ENCODE measurements around the gene XIRP2. TPM values are rescaled to one million over a fixed set of nuclear protein-coding genes. Genes with fewer than 3 reads are reported as not detected.
"Not testable (repeated sequence)": the region's sequence is repeated elsewhere in the genome, so short reads cannot be mapped to it uniquely, and the experiment has no call there.

Gene XIRP2
- total and polyA plus RNA-seq, 4 donors: under 0.01 to 0.14 (median 0.01) TPM; not detected in 1

GRCh38 chr2:167059173-167059572 is 170.9 kb downstream of the XIRP2 start:
- H3K9ac ChIP-seq (ENCODE audit: low read depth in 1 of 2, low read length in 2 of 2): no peak overlapping the region
- H3K36me3 ChIP-seq (ENCODE audit: control insufficient read depth in 4 of 4, insufficient read depth in 3 of 4, low read depth in 1 of 4, low read length in 3 of 4): no peaks in the 10 kb centered on the region
- H3K27ac ChIP-seq (ENCODE audit: low read depth in 1 of 2, low read length in 2 of 2): no peak overlapping the region
- no peak for DNase-seq (ENCODE audit: low spot score)
- no peaks in the 10 kb centered on the region for H3K4me1 ChIP-seq (ENCODE audit: control insufficient read depth in 4 of 4, insufficient read depth in 4 of 4, low read length in 3 of 4)
- WGBS: 85% methylated on average over 10 of the region's 10 CpGs
- no peak overlapping the region for H3K4me3 ChIP-seq (ENCODE audit: low read depth in 1 of 3, low read length in 3 of 3)
- H3K27me3 ChIP-seq (ENCODE audit: control insufficient read depth in 4 of 4, insufficient read depth in 4 of 4, low read length in 3 of 4): no peaks in the 10 kb centered on the region
- TF ChIP-seq EGR1 (IDR thresholded peaks at IDR 0.05; ENCODE audit: low read depth in 2 of 2) (no peak), HNF4G (IDR thresholded peaks at IDR 0.05) (no peak), CTCF (IDR thresholded peaks at IDR 0.05; ENCODE audit: low read depth, low read length, missing input control) (no peak), GABPA (IDR thresholded peaks at IDR 0.05 in 1 of 2, conservative IDR thresholded peaks at IDR 0.05 in 1 of 2) (no peak), RXRA (IDR thresholded peaks at IDR 0.05) (no peak), REST (IDR thresholded peaks at IDR 0.05) (no peak)
- H3K9me3 ChIP-seq (ENCODE audit: control insufficient read depth in 4 of 4, low read length in 3 of 4): no peaks in the 10 kb centered on the region

GRCh38 chr2:167069855-167070254 is 181.6 kb downstream of the XIRP2 start:
- Histone ChIP-seq H3K27ac (ENCODE audit: low read depth in 1 of 2, low read length in 2 of 2) (no peak overlapping the region), H3K27me3 (ENCODE audit: control insufficient read depth in 4 of 4, insufficient read depth in 4 of 4, low read length in 3 of 4) (no peaks in the 10 kb centered on the region), H3K4me1 (ENCODE audit: control insufficient read depth in 4 of 4, insufficient read depth in 4 of 4, low read length in 3 of 4) (no peaks in the 10 kb centered on the region), H3K4me3 (ENCODE audit: low read depth in 1 of 3, low read length in 3 of 3) (no peak overlapping the region), H3K9ac (ENCODE audit: low read depth in 1 of 2, low read length in 2 of 2) (no peak overlapping the region), H3K36me3 (ENCODE audit: control insufficient read depth in 4 of 4, insufficient read depth in 3 of 4, low read depth in 1 of 4, low read length in 3 of 4) (no peaks in the 10 kb centered on the region), H3K9me3 (ENCODE audit: control insufficient read depth in 4 of 4, low read length in 3 of 4) (no peaks in the 10 kb centered on the region)
- TF ChIP-seq ZBTB33 (IDR thresholded peaks at IDR 0.05): no peak
- TF ChIP-seq TAF1 (conservative IDR thresholded peaks at IDR 0.05): no peak
- no peak for TF ChIP-seq EGR1 (IDR thresholded peaks at IDR 0.05; ENCODE audit: low read depth in 2 of 2)
- no peak for TF ChIP-seq SP1 (IDR thresholded peaks at IDR 0.05)
- no peak for TF ChIP-seq JUND (IDR thresholded peaks at IDR 0.05)
- TF ChIP-seq FOXA1 (IDR thresholded peaks at IDR 0.05): no peak
- TF ChIP-seq MAX (IDR thresholded peaks at IDR 0.05): no peak
- no peak for TF ChIP-seq REST (IDR thresholded peaks at IDR 0.05)
- 76% methylated on average over 1 of the region's 1 CpG for WGBS
- DNase-seq (ENCODE audit: low spot score): no peak

GRCh38 chr2:167075708-167076107 is 187.4 kb downstream of the XIRP2 start:
- H3K9me3 ChIP-seq (ENCODE audit: control insufficient read depth in 4 of 4, low read length in 3 of 4); H3K27me3 ChIP-seq (ENCODE audit: control insufficient read depth in 4 of 4, insufficient read depth in 4 of 4, low read length in 3 of 4); H3K27ac ChIP-seq (ENCODE audit: low read depth in 1 of 2, low read length in 2 of 2); H3K36me3 ChIP-seq (ENCODE audit: control insufficient read depth in 4 of 4, insufficient read depth in 3 of 4, low read depth in 1 of 4, low read length in 3 of 4); H3K4me1 ChIP-seq (ENCODE audit: control insufficient read depth in 4 of 4, insufficient read depth in 4 of 4, low read length in 3 of 4); DNase-seq (ENCODE audit: low spot score); H3K4me3 ChIP-seq (ENCODE audit: low read depth in 1 of 3, low read length in 3 of 3); H3K9ac ChIP-seq (ENCODE audit: low read depth in 1 of 2, low read length in 2 of 2): not testable (repeated sequence)
- WGBS: 93% methylated on average over 8 of the region's 8 CpGs

- DNase-seq (ENCODE audit: low spot score); H3K9ac ChIP-seq (ENCODE audit: low read depth in 1 of 2, low read length in 2 of 2); H3K27ac ChIP-seq (ENCODE audit: low read depth in 1 of 2, low read length in 2 of 2); H3K4me3 ChIP-seq (ENCODE audit: low read depth in 1 of 3, low read length in 3 of 3); H3K27me3 ChIP-seq (ENCODE audit: control insufficient read depth in 4 of 4, insufficient read depth in 4 of 4, low read length in 3 of 4); H3K9me3 ChIP-seq (ENCODE audit: control insufficient read depth in 4 of 4, low read length in 3 of 4); H3K4me1 ChIP-seq (ENCODE audit: control insufficient read depth in 4 of 4, insufficient read depth in 4 of 4, low read length in 3 of 4); H3K36me3 ChIP-seq (ENCODE audit: control insufficient read depth in 4 of 4, insufficient read depth in 3 of 4, low read depth in 1 of 4, low read length in 3 of 4): not testable (repeated sequence)
- 65% methylated on average over 3 of the region's 3 CpGs for WGBS
These were observed 210.7 kb downstream of the XIRP2 start for GRCh38 chr2:167098931-167099330.

Data from liver (tissue), 9 donors.